Endothelial cell of umbilical vein (primary cell): ENCODE measurements around the gene SLC38A2. TPM values are rescaled to one million over a fixed set of nuclear protein-coding genes. Genes with fewer than 3 reads are reported as not detected.

Source experiments
- BruUV-seq: library from RNA; stranded (reverse); fragments of 400-500 nt; replicated peaks from 2 replicates; lab custom pipeline; 2021; lab: Mats Ljungman, UMichigan
- CTCF ChIA-PET: fragments of 300-600, 350-600 bp; sonication (Branson Sonifier 250); formaldehyde crosslinking; loops from one replicate; lab custom pipeline; 2021; ENCODE audit warnings: antibody characterized with exemption, inconsistent platforms; lab: Charles Lee
- POLR2A ChIA-PET: fragments of 300-600, 350-600 bp; sonication (Branson Sonifier 250); formaldehyde crosslinking; loops from one replicate; lab custom pipeline; 2021; ENCODE audit warnings: antibody characterized with exemption, inconsistent platforms; lab: Charles Lee
- DNase-seq: peaks from one replicate; pipeline ENCODE4 v3.0.0-alpha.2; 2011; ENCODE audit warnings: low read depth, low spot score
- FAIRE-seq: peaks from 2 replicates; lab custom pipeline; 2011; peaks lifted over from hg19 to GRCh38; lab: Jason Lieb, UNC
- H2AFZ ChIP-seq: 2 replicates; pipeline ENCODE4 v1.6.0; 2012; ENCODE audit warnings: low read depth, low read length, control low read depth, inconsistent platforms
- H3K27ac ChIP-seq: 2 replicates; pipeline ENCODE4 v1.5.1; 2011; ENCODE audit warnings: low read depth, mild to moderate bottlenecking, control low read depth, low read length, moderate library complexity; ENCODE audit not compliant: insufficient read depth
- H3K27me3 ChIP-seq, 2 experiments: 2 replicates each; pipeline versions ENCODE4 v1.6.0 to v1.6.1; 2011; ENCODE audit warnings: low read length in 2 of 2, mixed read lengths in 1 of 2; ENCODE audit not compliant: control insufficient read depth in 2 of 2, insufficient read depth in 2 of 2
- H3K36me3 ChIP-seq, 2 experiments: 2 replicates in 1 of 2; 3 replicates in 1 of 2; pipeline ENCODE4 v1.5.1; 2011; ENCODE audit warnings: low read length in 2 of 2, mild to moderate bottlenecking in 1 of 2, moderate library complexity in 1 of 2; ENCODE audit not compliant: control insufficient read depth in 2 of 2, insufficient read depth in 2 of 2; ENCODE audit errors: extremely low read depth in 1 of 2
- H3K4me1 ChIP-seq: 3 replicates; pipeline ENCODE4 v1.5.1; 2011; ENCODE audit warnings: mild to moderate bottlenecking, low read length; ENCODE audit not compliant: control insufficient read depth, insufficient read depth; ENCODE audit errors: extremely low read depth
- H3K4me2 ChIP-seq: 2 replicates; pipeline ENCODE4 v1.6.1; 2011; ENCODE audit warnings: low read length, control low read depth, mixed read lengths; ENCODE audit not compliant: insufficient read depth
- H3K4me3 ChIP-seq, 3 experiments: fragments of 200-600 bp in 1 of 3; sonication (generic), shearing (Covaris generic) in 1 of 3; replicated peaks in 1 of 3; 2 replicates each; pipeline ENCODE4 v1.5.1; 2011 to 2016; ENCODE audit warnings: control low read depth in 3 of 3, low read length in 3 of 3, mild to moderate bottlenecking in 2 of 3, inconsistent platforms in 1 of 3, low read depth in 1 of 3, moderate library complexity in 1 of 3; ENCODE audit not compliant: insufficient read depth in 1 of 3
- H3K79me2 ChIP-seq: 2 replicates; pipeline ENCODE4 v1.6.0; 2012; ENCODE audit warnings: low read length, inconsistent platforms; ENCODE audit not compliant: control insufficient read depth, insufficient read depth
- H3K9ac ChIP-seq: replicated peaks from 2 replicates; pipeline ENCODE3; 2011; ENCODE audit warnings: low read length, control low read depth; ENCODE audit not compliant: insufficient read depth; ENCODE audit errors: extremely low read depth
- H3K9me1 ChIP-seq: replicated peaks from 3 replicates; pipeline ENCODE4 v1.6.0; 2011; ENCODE audit warnings: mild to moderate bottlenecking, low read length; ENCODE audit not compliant: control insufficient read depth, insufficient read depth; ENCODE audit errors: extremely low read depth
- H3K9me3 ChIP-seq: replicated peaks from 2 replicates; pipeline ENCODE4 v1.5.1; 2012; ENCODE audit warnings: low read length, inconsistent platforms; ENCODE audit not compliant: control insufficient read depth, insufficient read depth
- H4K20me1 ChIP-seq: replicated peaks from 2 replicates; pipeline ENCODE3; 2011; ENCODE audit warnings: mild to moderate bottlenecking, low read length; ENCODE audit not compliant: control insufficient read depth, insufficient read depth; ENCODE audit errors: extremely low read depth
- EZH2 ChIP-seq: IDR thresholded peaks from 2 replicates; pipeline ENCODE4 v1.6.1; 2012; ENCODE audit warnings: borderline replicate concordance, low read depth, mild to moderate bottlenecking, moderate library complexity, low read length, inconsistent platforms; ENCODE audit not compliant: severe bottlenecking
- FOS ChIP-seq: IDR thresholded peaks from 2 replicates; pipeline ENCODE4 v1.6.1; 2011; ENCODE audit warnings: mild to moderate bottlenecking, low read length, moderate library complexity, borderline replicate concordance; ENCODE audit not compliant: insufficient read depth
- GATA2 ChIP-seq: IDR thresholded peaks from 2 replicates; pipeline ENCODE4 v1.7.0; 2011; ENCODE audit warnings: low read depth, mild to moderate bottlenecking, moderate library complexity, mixed read lengths, low read length; ENCODE audit not compliant: insufficient read length, insufficient read depth
- JUN ChIP-seq: IDR thresholded peaks from 2 replicates; pipeline ENCODE4 v1.6.1; 2011; ENCODE audit warnings: borderline replicate concordance, low read depth; ENCODE audit not compliant: insufficient read length, insufficient read depth
- MYC ChIP-seq: IDR thresholded peaks from one replicate; pipeline ENCODE4 v1.6.1; 2011; ENCODE audit warnings: mild to moderate bottlenecking, low read depth, low read length
- dilution Hi-C: fragments of 300-500 bp; cut with MboI; formaldehyde crosslinking; loops from one replicate; pipeline ENCODE4 v1.15.0; 2019; ENCODE audit warnings: low sequenced_read_pairs; ENCODE audit not compliant: extremely low pct_ligation_motif_present
- intact Hi-C: fragments of 100-400 bp; cut with micrococcal nuclease; formaldehyde crosslinking; loops from one replicate; pipeline ENCODE4 v1.10.0; 2022
- polyA plus RNA-seq, 4 experiments: library from polyadenylated mRNA; depleted of rRNA in 3 of 4; stranded (reverse) in 3 of 4; unstranded in 1 of 4; fragments of >200 nt; gene quantifications; 2 replicates each; pipeline versions ENCODE4 v1.2.1 to v1.2.3, GENCODE V29; 2011 to 2012; ENCODE audit warnings: missing spikeins in 1 of 4
- total RNA-seq: library from RNA; stranded (reverse); gene quantifications from 2 replicates; pipeline ENCODE4 v1.2.3, GENCODE V29; 2021
- TF ChIP-seq, protein P1 (sequence below), 2 donors: IDR thresholded peaks; 1 replicate in 1 of 2; 2 replicates in 1 of 2; pipeline ENCODE4 v1.5.1; 2011; ENCODE audit warnings: low read length in 2 of 2, mild to moderate bottlenecking in 2 of 2, moderate library complexity in 2 of 2, control low read depth in 1 of 2, inconsistent platforms in 1 of 2, low read depth in 1 of 2; ENCODE audit not compliant: insufficient read depth in 1 of 2; ENCODE audit errors: extremely low read depth in 1 of 2
- TF ChIP-seq, protein P2 (sequence below): IDR thresholded peaks from 2 replicates; pipeline ENCODE4 v1.6.1; 2011; ENCODE audit not compliant: insufficient read depth, insufficient read length

SLC38A2 gene
- total and polyA plus RNA-seq, 2 donors (not counting 3 experiments of a cell fraction or from before 2014, with no cell fraction given) = 267 to 427 TPM

DNA sequence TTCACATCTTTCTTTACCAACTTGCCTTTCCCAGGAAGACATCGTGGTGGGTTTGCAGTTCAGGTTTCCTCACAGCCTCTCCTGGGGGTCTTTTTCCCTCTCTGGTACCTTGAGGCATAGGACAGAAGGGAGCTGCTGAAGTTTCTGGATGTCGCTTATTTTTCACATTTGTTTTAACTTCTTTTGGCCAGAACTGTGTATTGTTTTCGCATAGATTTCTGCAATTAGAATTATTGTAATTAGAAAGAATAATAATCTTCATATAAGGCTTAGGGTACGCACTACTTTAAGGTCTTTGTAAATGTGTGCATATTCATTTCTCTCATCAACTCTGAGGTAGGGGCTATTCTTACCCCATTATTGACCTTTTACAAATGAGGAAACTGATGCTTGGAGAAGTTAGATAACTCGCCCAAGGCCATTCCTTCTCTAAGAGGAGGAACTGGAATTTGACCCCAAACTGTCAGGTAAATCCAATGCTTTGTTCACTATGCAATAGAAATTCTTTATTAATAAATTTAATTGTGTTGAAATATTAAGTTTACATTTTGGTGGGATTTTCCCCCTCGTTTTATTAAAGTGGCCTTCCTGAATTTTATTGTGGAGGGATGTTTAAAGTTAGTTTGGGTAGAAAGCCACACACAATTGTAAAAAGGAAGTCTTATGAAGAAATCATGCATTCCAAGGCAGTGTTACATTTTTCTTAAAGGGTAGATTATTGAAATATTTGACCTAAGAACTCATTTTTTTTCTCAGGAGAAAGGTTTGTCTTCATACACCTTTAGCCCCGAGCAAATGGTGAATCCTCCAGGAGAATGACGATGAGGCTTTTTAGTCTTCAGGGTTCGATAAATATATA, 12.1 kb upstream of the SLC38A2 start:
- dilution Hi-C loops (no loop called here), intact Hi-C loops (no loop called here)
- no peak overlapping the region for H2AFZ ChIP-seq
- CTCF ChIA-PET = interaction anchor here (0.9 to 2.3 kb wide), 3 partner anchors 47 to 277 kb away, joined by 3 to 14 read pairs (median 11); no protein-coding TSS in a partner anchor
- FAIRE-seq (no peak), DNase-seq (no peak)
- peak overlapping the region; percentile 99 for H3K4me2 ChIP-seq
- H3K79me2 ChIP-seq = peaks cover 11% of the 10 kb centered on the region
- no TSS peak for BruUV-seq
- POLR2A ChIA-PET = interaction anchor here (0.5 to 1.6 kb wide), 6 partner anchors 12 to 277 kb away, joined by 3 to 5 read pairs (median 4); no protein-coding TSS in a partner anchor
- peak overlapping the region; percentile 39 to 83 (median 68) for H3K4me3 ChIP-seq
- TF ChIP-seq GATA2 (no peak), JUN (no peak), MYC (no peak), EZH2 (no peak), FOS (no peak)
- TF ChIP-seq, protein P1, sequence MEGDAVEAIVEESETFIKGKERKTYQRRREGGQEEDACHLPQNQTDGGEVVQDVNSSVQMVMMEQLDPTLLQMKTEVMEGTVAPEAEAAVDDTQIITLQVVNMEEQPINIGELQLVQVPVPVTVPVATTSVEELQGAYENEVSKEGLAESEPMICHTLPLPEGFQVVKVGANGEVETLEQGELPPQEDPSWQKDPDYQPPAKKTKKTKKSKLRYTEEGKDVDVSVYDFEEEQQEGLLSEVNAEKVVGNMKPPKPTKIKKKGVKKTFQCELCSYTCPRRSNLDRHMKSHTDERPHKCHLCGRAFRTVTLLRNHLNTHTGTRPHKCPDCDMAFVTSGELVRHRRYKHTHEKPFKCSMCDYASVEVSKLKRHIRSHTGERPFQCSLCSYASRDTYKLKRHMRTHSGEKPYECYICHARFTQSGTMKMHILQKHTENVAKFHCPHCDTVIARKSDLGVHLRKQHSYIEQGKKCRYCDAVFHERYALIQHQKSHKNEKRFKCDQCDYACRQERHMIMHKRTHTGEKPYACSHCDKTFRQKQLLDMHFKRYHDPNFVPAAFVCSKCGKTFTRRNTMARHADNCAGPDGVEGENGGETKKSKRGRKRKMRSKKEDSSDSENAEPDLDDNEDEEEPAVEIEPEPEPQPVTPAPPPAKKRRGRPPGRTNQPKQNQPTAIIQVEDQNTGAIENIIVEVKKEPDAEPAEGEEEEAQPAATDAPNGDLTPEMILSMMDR (IDR thresholded peaks at IDR 0.05; ENCODE audit: extremely low read depth in 1 of 2, insufficient read depth in 1 of 2, low read depth in 1 of 2, low read length in 2 of 2) = no peak
- TF ChIP-seq, protein P2, sequence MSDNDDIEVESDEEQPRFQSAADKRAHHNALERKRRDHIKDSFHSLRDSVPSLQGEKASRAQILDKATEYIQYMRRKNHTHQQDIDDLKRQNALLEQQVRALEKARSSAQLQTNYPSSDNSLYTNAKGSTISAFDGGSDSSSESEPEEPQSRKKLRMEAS = no peak
- no peaks in the 10 kb centered on the region for H3K36me3 ChIP-seq
- no peaks in the 10 kb centered on the region for H4K20me1 ChIP-seq
- no peaks in the 10 kb centered on the region for H3K9me3 ChIP-seq
- no peaks in the 10 kb centered on the region for H3K9me1 ChIP-seq
- H3K9ac ChIP-seq = peak overlapping the region; percentile 99
- peak overlapping the region; percentile 98 for H3K27ac ChIP-seq
- no peaks in the 10 kb centered on the region for H3K27me3 ChIP-seq
- H3K4me1 ChIP-seq = peaks cover 57% of the 10 kb centered on the region
